GM12864 (cell line): Measurements from ENCODE around the gene USP32.
"Not testable (repeated sequence)": the region's sequence is repeated elsewhere in the genome, so short reads cannot be mapped to it uniquely, and the experiment has no call there.

Source experiments
- DNase-seq: peaks from one replicate; pipeline ENCODE4 v3.0.0-alpha.2; 2011; ENCODE audit warnings: low read depth
- H3K4me3 ChIP-seq: 2 replicates; pipeline ENCODE4 v1.5.1; 2011; ENCODE audit warnings: mild to moderate bottlenecking, low read depth, low read length, control low read depth
- TF ChIP-seq, protein P1 (sequence below): IDR thresholded peaks from 2 replicates; pipeline ENCODE4 v1.5.1; 2011; ENCODE audit warnings: low read depth, mild to moderate bottlenecking, moderate library complexity, low read length, control low read depth, inconsistent platforms; ENCODE audit errors: missing control alignments

USP32 gene, protein sequence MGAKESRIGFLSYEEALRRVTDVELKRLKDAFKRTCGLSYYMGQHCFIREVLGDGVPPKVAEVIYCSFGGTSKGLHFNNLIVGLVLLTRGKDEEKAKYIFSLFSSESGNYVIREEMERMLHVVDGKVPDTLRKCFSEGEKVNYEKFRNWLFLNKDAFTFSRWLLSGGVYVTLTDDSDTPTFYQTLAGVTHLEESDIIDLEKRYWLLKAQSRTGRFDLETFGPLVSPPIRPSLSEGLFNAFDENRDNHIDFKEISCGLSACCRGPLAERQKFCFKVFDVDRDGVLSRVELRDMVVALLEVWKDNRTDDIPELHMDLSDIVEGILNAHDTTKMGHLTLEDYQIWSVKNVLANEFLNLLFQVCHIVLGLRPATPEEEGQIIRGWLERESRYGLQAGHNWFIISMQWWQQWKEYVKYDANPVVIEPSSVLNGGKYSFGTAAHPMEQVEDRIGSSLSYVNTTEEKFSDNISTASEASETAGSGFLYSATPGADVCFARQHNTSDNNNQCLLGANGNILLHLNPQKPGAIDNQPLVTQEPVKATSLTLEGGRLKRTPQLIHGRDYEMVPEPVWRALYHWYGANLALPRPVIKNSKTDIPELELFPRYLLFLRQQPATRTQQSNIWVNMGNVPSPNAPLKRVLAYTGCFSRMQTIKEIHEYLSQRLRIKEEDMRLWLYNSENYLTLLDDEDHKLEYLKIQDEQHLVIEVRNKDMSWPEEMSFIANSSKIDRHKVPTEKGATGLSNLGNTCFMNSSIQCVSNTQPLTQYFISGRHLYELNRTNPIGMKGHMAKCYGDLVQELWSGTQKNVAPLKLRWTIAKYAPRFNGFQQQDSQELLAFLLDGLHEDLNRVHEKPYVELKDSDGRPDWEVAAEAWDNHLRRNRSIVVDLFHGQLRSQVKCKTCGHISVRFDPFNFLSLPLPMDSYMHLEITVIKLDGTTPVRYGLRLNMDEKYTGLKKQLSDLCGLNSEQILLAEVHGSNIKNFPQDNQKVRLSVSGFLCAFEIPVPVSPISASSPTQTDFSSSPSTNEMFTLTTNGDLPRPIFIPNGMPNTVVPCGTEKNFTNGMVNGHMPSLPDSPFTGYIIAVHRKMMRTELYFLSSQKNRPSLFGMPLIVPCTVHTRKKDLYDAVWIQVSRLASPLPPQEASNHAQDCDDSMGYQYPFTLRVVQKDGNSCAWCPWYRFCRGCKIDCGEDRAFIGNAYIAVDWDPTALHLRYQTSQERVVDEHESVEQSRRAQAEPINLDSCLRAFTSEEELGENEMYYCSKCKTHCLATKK (N-terminal part only)

DNA sequence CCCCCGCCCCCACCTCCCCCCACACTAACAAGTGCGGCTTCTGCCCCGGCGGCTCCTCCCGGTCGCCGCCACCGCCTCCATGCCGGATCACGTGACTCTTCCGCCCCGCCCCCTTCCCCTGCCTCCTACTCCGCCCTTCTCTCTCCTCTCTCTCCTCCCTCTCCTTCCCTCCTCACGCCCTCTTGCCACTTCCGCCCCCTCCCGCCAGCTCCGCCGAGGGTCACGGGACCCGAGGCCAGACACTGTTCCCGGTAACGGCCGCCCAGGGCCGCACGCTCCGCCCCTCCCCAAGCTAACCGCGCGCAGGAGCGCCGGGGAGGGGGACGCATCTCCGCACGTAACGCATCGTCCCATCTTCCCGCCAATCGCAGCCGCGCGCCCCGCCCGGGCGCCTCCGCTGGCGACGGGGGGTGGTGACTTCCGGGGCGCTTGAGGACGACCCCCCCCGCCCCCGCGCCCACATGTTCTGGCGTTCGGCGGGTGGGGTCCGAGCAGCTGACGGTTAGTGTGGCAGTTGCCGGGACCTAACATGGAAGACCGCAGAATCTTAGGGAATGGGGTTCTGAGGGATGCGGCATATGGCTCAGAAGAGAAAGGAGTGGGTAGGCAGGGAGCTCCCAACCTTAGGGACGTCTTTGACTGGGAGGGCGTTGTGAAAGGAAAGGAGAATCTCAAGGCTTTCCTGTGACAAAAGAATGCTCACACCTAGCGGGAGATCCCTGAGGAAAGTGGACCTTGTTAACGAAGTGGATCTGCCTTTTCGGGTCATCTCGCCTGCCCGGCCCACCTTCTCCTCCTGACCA is at the start of gene USP32:
Gene USP32 (minus strand): TSS at position 92 of the 803 bp plus-strand sequence. CDS start 194 bp downstream, outside the sequence.
- TF ChIP-seq, protein P1, sequence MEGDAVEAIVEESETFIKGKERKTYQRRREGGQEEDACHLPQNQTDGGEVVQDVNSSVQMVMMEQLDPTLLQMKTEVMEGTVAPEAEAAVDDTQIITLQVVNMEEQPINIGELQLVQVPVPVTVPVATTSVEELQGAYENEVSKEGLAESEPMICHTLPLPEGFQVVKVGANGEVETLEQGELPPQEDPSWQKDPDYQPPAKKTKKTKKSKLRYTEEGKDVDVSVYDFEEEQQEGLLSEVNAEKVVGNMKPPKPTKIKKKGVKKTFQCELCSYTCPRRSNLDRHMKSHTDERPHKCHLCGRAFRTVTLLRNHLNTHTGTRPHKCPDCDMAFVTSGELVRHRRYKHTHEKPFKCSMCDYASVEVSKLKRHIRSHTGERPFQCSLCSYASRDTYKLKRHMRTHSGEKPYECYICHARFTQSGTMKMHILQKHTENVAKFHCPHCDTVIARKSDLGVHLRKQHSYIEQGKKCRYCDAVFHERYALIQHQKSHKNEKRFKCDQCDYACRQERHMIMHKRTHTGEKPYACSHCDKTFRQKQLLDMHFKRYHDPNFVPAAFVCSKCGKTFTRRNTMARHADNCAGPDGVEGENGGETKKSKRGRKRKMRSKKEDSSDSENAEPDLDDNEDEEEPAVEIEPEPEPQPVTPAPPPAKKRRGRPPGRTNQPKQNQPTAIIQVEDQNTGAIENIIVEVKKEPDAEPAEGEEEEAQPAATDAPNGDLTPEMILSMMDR: peak; percentile 21
- peak; percentile 92 for DNase-seq
- H3K4me3 ChIP-seq: peak within 1 kb of the TSS; percentile 68

GRCh38 chr17:60439501-60439900 is 47.6 kb upstream of the USP32 start:
- no peak for DNase-seq
- H3K4me3 ChIP-seq: no peak overlapping the region
- TF ChIP-seq, protein P1: no peak

DNA sequence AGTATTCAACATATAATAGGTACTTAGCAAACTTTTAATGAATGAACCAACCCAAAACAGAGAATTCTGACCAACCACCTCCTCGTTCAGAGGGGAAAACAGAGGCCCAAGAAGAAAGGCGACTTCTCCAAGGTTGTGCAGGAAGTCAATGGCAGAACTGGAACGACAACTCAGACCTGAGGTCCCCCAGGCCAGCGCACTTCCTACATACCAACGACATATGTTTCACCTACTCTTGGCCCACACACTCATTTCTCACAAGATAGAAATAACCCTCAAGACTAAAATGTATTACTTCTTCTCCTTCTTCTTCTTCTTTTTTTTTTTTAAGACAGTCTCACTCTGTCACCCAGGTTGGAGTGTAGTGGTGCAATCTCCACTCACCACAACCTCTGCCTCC is 44.7 kb upstream of the USP32 start:
- TF ChIP-seq, protein P1: no peak
- no peak for DNase-seq
- H3K4me3 ChIP-seq: no peak overlapping the region

GRCh38 chr17:60435244-60436167 is 43.6 kb upstream of the USP32 start:
- TF ChIP-seq, protein P1: peak; percentile 89
- no peak for DNase-seq
- no peak overlapping the region for H3K4me3 ChIP-seq

DNA sequence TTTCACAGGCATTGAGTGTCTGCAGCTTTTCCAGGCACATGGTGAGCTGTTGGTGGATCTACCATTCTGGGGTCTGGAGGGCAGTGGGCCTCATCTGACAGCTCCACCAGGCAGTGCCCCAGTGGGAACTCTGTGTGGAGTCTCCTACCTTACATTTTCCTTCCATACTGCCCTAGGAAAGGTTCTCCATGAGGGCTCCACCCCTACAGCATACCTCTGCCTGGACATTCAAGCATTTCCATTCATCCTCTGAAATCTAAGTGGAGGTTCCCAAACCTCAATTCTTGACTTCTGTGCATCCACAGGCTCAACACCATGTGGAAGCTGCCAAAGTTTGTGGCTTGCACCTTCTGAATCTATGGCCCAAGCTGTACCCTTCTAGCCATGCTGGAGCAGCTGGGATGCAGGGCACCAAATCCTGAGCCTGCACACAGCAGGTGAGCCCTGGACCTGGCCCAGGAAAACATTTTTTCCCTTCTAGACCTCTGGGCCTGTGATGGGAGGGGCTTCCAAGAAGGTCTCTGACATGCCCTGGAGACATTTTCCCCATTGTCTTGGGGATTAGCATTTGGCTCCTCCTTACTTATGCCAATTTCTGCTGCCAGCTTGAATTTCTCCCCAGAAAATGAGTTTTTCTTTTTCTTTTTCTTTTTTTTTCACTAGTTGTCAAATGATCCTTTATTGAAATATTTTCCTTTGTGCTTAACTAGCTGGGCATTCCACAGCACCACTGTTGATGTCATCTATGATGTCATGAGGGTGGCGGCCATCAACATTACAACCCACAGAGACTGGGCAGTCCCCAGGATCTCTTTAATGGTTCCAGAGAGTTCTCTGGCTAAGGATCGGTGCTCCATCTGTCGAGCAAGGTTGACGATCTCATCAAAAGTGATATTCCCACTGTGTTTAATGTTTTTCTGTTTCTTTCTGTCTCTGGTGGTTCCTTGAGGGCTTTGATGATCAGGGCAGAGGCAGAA is 41.4 kb upstream of the USP32 start:
- not testable (repeated sequence) for DNase-seq, H3K4me3 ChIP-seq

GRCh38 chr17:60430561-60430960 is 38.6 kb upstream of the USP32 start:
- DNase-seq: not testable (repeated sequence)

GRCh38 chr17:60428491-60428890 is 36.6 kb upstream of the USP32 start:
- not testable (repeated sequence) for DNase-seq, H3K4me3 ChIP-seq

More at GRCh38 chr17:60430561-60430960, 38.6 kb upstream of the USP32 start:
- H3K4me3 ChIP-seq: not testable (repeated sequence)
